WI38 (cell line): Measurements from ENCODE around the gene CFAP77.

Experiments
- H3K4me3 ChIP-seq: 2 replicates; pipeline ENCODE4 v1.5.1; 2011; ENCODE audit warnings: low read depth, mild to moderate bottlenecking, control low read depth, low read length
- CTCF ChIP-seq: IDR thresholded peaks from 2 replicates; pipeline ENCODE4 v1.5.1; 2012; ENCODE audit warnings: low read depth, mild to moderate bottlenecking, control low read depth, low read length

CFAP77 gene

GRCh38 chr9:132531710-132532570 is 121.9 kb downstream of the CFAP77 start:
- no peak for TF ChIP-seq CTCF
- H3K4me3 ChIP-seq, result no peak overlapping the region

GRCh38 chr9:132534832-132535231 is 124.8 kb downstream of the CFAP77 start:
- no peak overlapping the region for H3K4me3 ChIP-seq
- TF ChIP-seq CTCF, result no peak

- TF ChIP-seq CTCF, result no peak
- H3K4me3 ChIP-seq, result no peak overlapping the region
Observed at GRCh38 chr9:132536124-132536523, 126.1 kb downstream of the CFAP77 start.

- no peak for TF ChIP-seq CTCF
- no peak overlapping the region for H3K4me3 ChIP-seq
Observed at GRCh38 chr9:132537352-132537751, 127.3 kb downstream of the CFAP77 start.

GRCh38 chr9:132538071-132538470 is 128.1 kb downstream of the CFAP77 start:
- H3K4me3 ChIP-seq, result no peak overlapping the region
- TF ChIP-seq CTCF, result no peak

GRCh38 chr9:132539096-132539495 is 129.1 kb downstream of the CFAP77 start:
- H3K4me3 ChIP-seq, result no peak overlapping the region
- no peak for TF ChIP-seq CTCF

GRCh38 chr9:132541051-132541450 is 131.0 kb downstream of the CFAP77 start:
- no peak for TF ChIP-seq CTCF

More at GRCh38 chr9:132541051-132541450, 131.0 kb downstream of the CFAP77 start:
- no peak overlapping the region for H3K4me3 ChIP-seq
